HT1080 (cell line): ENCODE results near the gene COG6. TPM values are rescaled to one million over a fixed set of nuclear protein-coding genes. Genes with fewer than 3 reads are reported as not detected.

ENCODE experiments used
- DNase-seq: peaks from one replicate; pipeline ENCODE4 v3.0.0-alpha.2; 2015; ENCODE audit warnings: low read depth
- polyA plus RNA-seq, 2 experiments: library from polyadenylated mRNA; depleted of rRNA; stranded (reverse); fragments of >200 nt; gene quantifications; 2 replicates each; pipeline ENCODE4 v1.2.3, GENCODE V29; 2015
- total RNA-seq: library from RNA; depleted of rRNA; stranded (reverse); fragments of >200 nt; shearing (Covaris generic); gene quantifications from 2 replicates; pipeline ENCODE4 v1.2.3, GENCODE V29; 2014; rRNA removed

Gene COG6
- 6.9 and 7.7 TPM in 2 replicates for total RNA-seq
- 13.0 and 17.4 TPM in 2 replicates for polyA plus RNA-seq (2015; cell fraction: cytosol; rRNA removed)
- 19.4 and 22.3 TPM in 2 replicates for polyA plus RNA-seq (2015; cell fraction: nucleus; rRNA removed)

GRCh38 chr13:39655569-39656324, at the start of gene COG6:
COG6 (plus strand) TSS chr13:39655662; CDS start chr13:39655727, 65 bp downstream.
- peak; percentile 86 for DNase-seq

GRCh38 chr13:39605677-39606320, 49.7 kb upstream of the COG6 start:
- no peak for DNase-seq

GRCh38 chr13:39607876-39608275, 47.6 kb upstream of the COG6 start:
- DNase-seq = no peak

GRCh38 chr13:39612023-39612637, 43.3 kb upstream of the COG6 start:
- peak; percentile 40 for DNase-seq

- peak; percentile 54 for DNase-seq
These were observed 39.3 kb upstream of the COG6 start for GRCh38 chr13:39616087-39616694.

GRCh38 chr13:39618561-39618960, 36.9 kb upstream of the COG6 start:
- DNase-seq = no peak

GRCh38 chr13:39623466-39623865, 32.0 kb upstream of the COG6 start:
- no peak for DNase-seq

- DNase-seq = no peak
These were observed 24.2 kb upstream of the COG6 start for GRCh38 chr13:39631307-39631706.

- DNase-seq = no peak
These were observed 22.5 kb upstream of the COG6 start for GRCh38 chr13:39632994-39633393.

GRCh38 chr13:39635564-39635963, 19.9 kb upstream of the COG6 start:
- no peak for DNase-seq

- no peak for DNase-seq
These were observed 17.6 kb upstream of the COG6 start for GRCh38 chr13:39637890-39638289.

GRCh38 chr13:39641645-39642044, 13.8 kb upstream of the COG6 start:
- DNase-seq = no peak

- DNase-seq = no peak
These were observed 9.3 kb upstream of the COG6 start for GRCh38 chr13:39646122-39646521.

GRCh38 chr13:39655041-39655568, 357 bp upstream of the COG6 start:
- DNase-seq = no peak

- no peak for DNase-seq
These were observed 839 bp downstream of the COG6 start for GRCh38 chr13:39656325-39656677.

- DNase-seq = no peak
These were observed 8.0 kb downstream of the COG6 start for GRCh38 chr13:39663508-39663907.

- no peak for DNase-seq
These were observed 8.5 kb downstream of the COG6 start for GRCh38 chr13:39663958-39664357.

- no peak for DNase-seq
These were observed 10.3 kb downstream of the COG6 start for GRCh38 chr13:39665763-39666162.

- no peak for DNase-seq
These were observed 15.0 kb downstream of the COG6 start for GRCh38 chr13:39670445-39670844.

GRCh38 chr13:39672378-39673132, 17.1 kb downstream of the COG6 start:
- no peak for DNase-seq

GRCh38 chr13:39675904-39676303, 20.4 kb downstream of the COG6 start:
- DNase-seq = no peak
